PC-3 (cell line): ENCODE measurements around the gene INAVA. TPM values are rescaled to one million over a fixed set of nuclear protein-coding genes. Genes with fewer than 3 reads are reported as not detected.

ENCODE experiments used
- ATAC-seq: fragments of 200-7000 bp; cut with Tn5 transposase; 2 replicates; pipeline ENCODE4 v1.9.1; 2020; ENCODE audit warnings: mild to moderate bottlenecking, moderate library complexity
- BruUV-seq: library from RNA; stranded (reverse); fragments of 400-500 nt; replicated peaks from 2 replicates; lab custom pipeline; 2021; lab: Mats Ljungman, UMichigan
- CTCF ChIA-PET: fragments of 300-600 bp; sonication (Branson Sonifier 250); formaldehyde crosslinking; loops from one replicate; lab custom pipeline; 2022; ENCODE audit warnings: antibody characterized with exemption; lab: Charles Lee
- POLR2A ChIA-PET: fragments of 300-600 bp; sonication (Branson Sonifier 250); formaldehyde crosslinking; loops from one replicate; lab custom pipeline; 2022; ENCODE audit warnings: antibody characterized with exemption; ENCODE audit not compliant: unreplicated experiment; lab: Charles Lee
- DNase-seq: peaks from one replicate; pipeline ENCODE4 v3.0.0-alpha.2; 2015
- H2AFZ ChIP-seq: fragments of 300-600 bp; sonication (generic); 2 replicates; pipeline ENCODE4 v1.6.0; 2016; ENCODE audit warnings: antibody characterized with exemption, low read length
- H3F3A ChIP-seq: fragments of 300-600 bp; sonication (generic); one replicate; pipeline ENCODE4 v1.6.0; 2017; ENCODE audit warnings: antibody characterized with exemption, low read length, control low read depth, mild to moderate bottlenecking; ENCODE audit not compliant: unreplicated experiment
- H3K27ac ChIP-seq: fragments of 300-600 bp; sonication (generic); 2 replicates; pipeline ENCODE4 v1.5.1; 2016; ENCODE audit warnings: mild to moderate bottlenecking, low read length
- H3K27me3 ChIP-seq: fragments of 300-600 bp; sonication (generic); 2 replicates; pipeline ENCODE4 v1.6.1; 2016; ENCODE audit warnings: low read length, mixed read lengths
- H3K36me3 ChIP-seq: fragments of 300-600 bp; sonication (generic); 2 replicates; pipeline ENCODE4 v1.6.1; 2016; ENCODE audit warnings: low read depth, mixed run types, low read length, mixed read lengths
- H3K4me1 ChIP-seq: fragments of 300-600 bp; sonication (generic); 2 replicates; pipeline ENCODE4 v1.5.1; 2016; ENCODE audit warnings: low read length; ENCODE audit not compliant: insufficient read depth
- H3K4me2 ChIP-seq: fragments of 300-600 bp; sonication (generic); 2 replicates; pipeline ENCODE4 v1.6.0; 2016; ENCODE audit warnings: low read length
- H3K4me3 ChIP-seq: fragments of 300-600 bp; sonication (generic); 2 replicates; pipeline ENCODE4 v1.5.1; 2016; ENCODE audit warnings: mild to moderate bottlenecking, low read length, mixed read lengths
- H3K79me2 ChIP-seq: fragments of 300-600 bp; sonication (generic); 2 replicates; pipeline ENCODE4 v1.6.1; 2017; ENCODE audit warnings: low read length, mixed read lengths
- H3K9ac ChIP-seq: fragments of 300-600 bp; sonication (generic); 2 replicates; pipeline ENCODE4 v1.6.0; 2016; ENCODE audit warnings: mild to moderate bottlenecking, low read length
- H3K9me2 ChIP-seq: fragments of 300-600 bp; sonication (generic); replicated peaks from 2 replicates; pipeline ENCODE4 v1.6.1; 2016; ENCODE audit warnings: mixed run types, low read length, mixed read lengths
- H3K9me3 ChIP-seq: fragments of 300-600 bp; sonication (generic); 2 replicates; pipeline ENCODE4 v1.6.1; 2016; ENCODE audit warnings: low read length, mixed read lengths
- H4K20me1 ChIP-seq: fragments of 300-600 bp; sonication (generic); 2 replicates; pipeline ENCODE4 v1.6.1; 2016; ENCODE audit warnings: low read length, mixed read lengths
- CTCF ChIP-seq: fragments of 300-600 bp; sonication (generic); conservative IDR thresholded peaks from 2 replicates; pipeline ENCODE4 v1.5.1; 2017; ENCODE audit warnings: antibody characterized with exemption, low read depth, mild to moderate bottlenecking, low read length
- EZH2 ChIP-seq: fragments of 300-600 bp; sonication (generic); IDR thresholded peaks from one replicate; pipeline ENCODE4 v1.6.1; 2017; ENCODE audit warnings: antibody characterized with exemption, mild to moderate bottlenecking, low read length; ENCODE audit not compliant: unreplicated experiment
- EZH2phosphoT487 ChIP-seq: fragments of 300-600 bp; sonication (generic); IDR thresholded peaks from 2 replicates; pipeline ENCODE4 v1.6.1; 2018; ENCODE audit warnings: mild to moderate bottlenecking, antibody characterized with exemption, low read length, borderline replicate concordance
- intact Hi-C: fragments of 100-400 bp; cut with micrococcal nuclease; formaldehyde crosslinking; loops from 2 replicates; pipeline ENCODE4 v1.9.0; 2023
- total RNA-seq: library from RNA; depleted of rRNA; stranded (reverse); fragments of >200 nt; gene quantifications from 2 replicates; pipeline ENCODE4 v1.2.3, GENCODE V29; 2014

Gene INAVA
- total RNA-seq, 1 experiment from 2014 or later: 102 TPM

- Histone ChIP-seq H3K79me2 (no peaks in the 10 kb centered on the region), H4K20me1 (no peaks in the 10 kb centered on the region), H3F3A (no peaks in the 10 kb centered on the region), H3K4me1 (peaks cover 18% of the 10 kb centered on the region), H3K27me3 (no peaks in the 10 kb centered on the region), H3K4me3 (no peak overlapping the region), H2AFZ (no peak overlapping the region), H3K36me3 (peaks cover 81% of the 10 kb centered on the region), H3K9ac (no peak overlapping the region), H3K9me3 (no peaks in the 10 kb centered on the region), H3K9me2 (no peaks in the 10 kb centered on the region), H3K27ac (no peak overlapping the region), H3K4me2 (no peak overlapping the region)
- POLR2A ChIA-PET: no interaction called here
- BruUV-seq: no TSS peak
- DNase-seq (no peak), ATAC-seq (no peak)
- CTCF ChIA-PET: interaction anchor here (0.9 kb wide), 1 partner anchor 67 kb away, joined by 3 read pairs; no protein-coding TSS in a partner anchor
- intact Hi-C loops: no loop called here
- TF ChIP-seq CTCF (no peak), EZH2 (no peak), EZH2phosphoT487 (no peak)
Measured at GRCh38 chr1:200904772-200905171, 10.1 kb downstream of the INAVA start.

GRCh38 chr1:200905411-200906052 lies 10.8 kb downstream of the INAVA start:
- no peaks in the 10 kb centered on the region for H3F3A ChIP-seq
- H3K79me2 ChIP-seq: no peaks in the 10 kb centered on the region
- H2AFZ ChIP-seq: no peak overlapping the region
- no peaks in the 10 kb centered on the region for H4K20me1 ChIP-seq
- H3K4me3 ChIP-seq: no peak overlapping the region
- H3K9me3 ChIP-seq: no peaks in the 10 kb centered on the region
- H3K4me2 ChIP-seq: no peak overlapping the region
- DNase-seq (peak; percentile 68), ATAC-seq (peak; percentile 59)
- H3K27ac ChIP-seq: no peak overlapping the region
- H3K27me3 ChIP-seq: no peaks in the 10 kb centered on the region
- CTCF ChIA-PET: no interaction called here
- intact Hi-C loops: no loop called here
- no peak overlapping the region for H3K9ac ChIP-seq
- POLR2A ChIA-PET: no interaction called here
- TF ChIP-seq EZH2phosphoT487 (no peak), EZH2 (no peak), CTCF (no peak)
- peaks cover 80% of the 10 kb centered on the region for H3K36me3 ChIP-seq
- H3K4me1 ChIP-seq: peaks cover 18% of the 10 kb centered on the region
- H3K9me2 ChIP-seq: no peaks in the 10 kb centered on the region
- no TSS peak for BruUV-seq

- POLR2A ChIA-PET: interaction anchor here (0.9 kb wide), 1 partner anchor 231 kb away, joined by 9 read pairs; no protein-coding TSS in a partner anchor
- no TSS peak for BruUV-seq
- no peak for TF ChIP-seq EZH2phosphoT487
- TF ChIP-seq EZH2: no peak
- TF ChIP-seq CTCF: no peak
Measured at GRCh38 chr1:200906491-200906890, 11.8 kb downstream of the INAVA start.

More at GRCh38 chr1:200906491-200906890, 11.8 kb downstream of the INAVA start:
- Histone ChIP-seq H3K9ac (no peak overlapping the region), H3K4me1 (peaks cover 18% of the 10 kb centered on the region), H3K4me2 (no peak overlapping the region), H3K79me2 (no peaks in the 10 kb centered on the region), H3K9me2 (no peaks in the 10 kb centered on the region), H3K4me3 (no peak overlapping the region), H4K20me1 (no peaks in the 10 kb centered on the region), H3K27ac (no peak overlapping the region), H2AFZ (no peak overlapping the region), H3K9me3 (no peaks in the 10 kb centered on the region), H3K27me3 (no peaks in the 10 kb centered on the region), H3F3A (no peaks in the 10 kb centered on the region), H3K36me3 (peaks cover 79% of the 10 kb centered on the region)
- ATAC-seq: no peak
- DNase-seq: no peak
- CTCF ChIA-PET: interaction anchor here (0.9 to 1.2 kb wide), 2 partner anchors 10 to 56 kb away, joined by 3 to 4 read pairs; no protein-coding TSS in a partner anchor
- intact Hi-C loops: no loop called here
